ENCODE data around the gene WNT7A.

The WNT7A gene

DNA sequence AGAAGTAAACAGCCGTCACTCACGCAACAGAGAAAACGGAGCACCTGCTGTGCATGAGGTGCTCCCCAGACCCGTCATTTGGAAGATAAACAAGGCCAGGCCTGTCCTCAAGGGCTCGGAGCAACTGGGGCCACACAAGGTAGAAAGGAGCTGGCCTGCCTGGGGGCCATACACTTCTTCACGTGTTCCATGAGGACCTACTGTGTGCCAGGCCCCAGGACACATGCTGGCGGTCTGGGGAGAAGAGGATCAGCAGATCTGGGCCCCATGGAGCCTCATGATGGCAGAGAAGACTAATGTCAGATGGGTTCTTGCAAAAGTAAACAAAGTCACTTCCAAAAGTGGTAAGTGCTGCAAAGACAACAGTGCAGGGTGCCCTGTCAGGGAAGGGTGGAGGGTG lies 14.3 kb downstream of the WNT7A start:
- H3K4me3 ChIP-seq (replicated peaks; ENCODE audit: low read depth, low read length), result no peak overlapping the region
- TF ChIP-seq, protein P1, sequence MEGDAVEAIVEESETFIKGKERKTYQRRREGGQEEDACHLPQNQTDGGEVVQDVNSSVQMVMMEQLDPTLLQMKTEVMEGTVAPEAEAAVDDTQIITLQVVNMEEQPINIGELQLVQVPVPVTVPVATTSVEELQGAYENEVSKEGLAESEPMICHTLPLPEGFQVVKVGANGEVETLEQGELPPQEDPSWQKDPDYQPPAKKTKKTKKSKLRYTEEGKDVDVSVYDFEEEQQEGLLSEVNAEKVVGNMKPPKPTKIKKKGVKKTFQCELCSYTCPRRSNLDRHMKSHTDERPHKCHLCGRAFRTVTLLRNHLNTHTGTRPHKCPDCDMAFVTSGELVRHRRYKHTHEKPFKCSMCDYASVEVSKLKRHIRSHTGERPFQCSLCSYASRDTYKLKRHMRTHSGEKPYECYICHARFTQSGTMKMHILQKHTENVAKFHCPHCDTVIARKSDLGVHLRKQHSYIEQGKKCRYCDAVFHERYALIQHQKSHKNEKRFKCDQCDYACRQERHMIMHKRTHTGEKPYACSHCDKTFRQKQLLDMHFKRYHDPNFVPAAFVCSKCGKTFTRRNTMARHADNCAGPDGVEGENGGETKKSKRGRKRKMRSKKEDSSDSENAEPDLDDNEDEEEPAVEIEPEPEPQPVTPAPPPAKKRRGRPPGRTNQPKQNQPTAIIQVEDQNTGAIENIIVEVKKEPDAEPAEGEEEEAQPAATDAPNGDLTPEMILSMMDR (IDR thresholded peaks at IDR 0.05; ENCODE audit: low read length, missing control alignments), result no peak
- no peak for DNase-seq (ENCODE audit: low read depth)

DNA sequence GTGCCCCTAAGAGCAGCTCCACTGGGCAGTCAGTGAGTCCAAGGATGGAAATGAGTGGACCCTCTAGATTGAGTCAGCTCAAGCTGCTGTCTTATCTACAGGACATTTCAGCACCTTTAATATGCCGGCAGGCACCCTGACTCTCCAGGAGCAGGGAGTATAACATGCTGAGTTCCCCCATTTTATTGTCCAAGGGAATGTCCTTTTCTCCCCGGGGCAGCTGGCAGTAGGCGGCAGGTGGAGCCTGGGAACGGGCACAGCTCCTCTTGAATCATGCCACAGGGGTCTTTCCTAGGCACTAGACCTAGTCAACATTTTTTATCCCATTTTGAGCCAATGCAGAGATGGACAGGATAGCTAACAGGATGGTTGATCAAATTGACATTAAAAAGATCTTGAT lies 14.8 kb downstream of the WNT7A start:
- H3K4me3 ChIP-seq (replicated peaks; ENCODE audit: low read depth, low read length), result no peak overlapping the region
- no peak for DNase-seq (ENCODE audit: low read depth)
- TF ChIP-seq, protein P1 (IDR thresholded peaks at IDR 0.05; ENCODE audit: low read length, missing control alignments), result no peak

DNA sequence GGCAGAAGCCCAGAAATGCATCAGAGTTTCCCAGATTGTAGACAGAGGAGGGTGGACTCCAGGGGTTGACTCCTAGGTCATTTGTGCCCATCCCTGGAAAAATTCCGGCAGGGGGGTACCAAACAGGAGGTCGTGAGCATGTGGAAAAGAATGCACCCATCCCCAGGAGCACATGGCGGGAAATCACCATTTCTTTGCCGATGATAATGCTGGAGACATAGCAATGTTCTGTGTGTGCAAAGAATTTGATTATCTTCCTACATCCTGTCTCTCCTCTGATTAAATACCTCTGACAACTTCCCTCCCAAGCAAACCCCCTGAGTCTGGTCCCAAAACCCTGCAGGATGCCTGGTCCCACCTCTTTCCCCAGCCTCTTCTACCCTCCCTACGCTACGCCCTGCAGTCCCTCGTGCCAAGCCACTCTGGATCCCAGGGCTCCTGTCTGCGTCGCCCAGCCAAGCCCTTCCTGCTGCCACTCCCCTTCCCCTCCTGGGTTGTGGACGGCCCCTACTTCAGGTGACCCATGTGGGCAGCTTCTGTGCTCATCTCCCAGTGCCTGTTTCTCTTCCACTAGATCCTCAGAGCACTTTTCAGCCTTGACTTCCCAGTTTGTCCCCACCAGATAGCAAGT lies 15.8 kb downstream of the WNT7A start:
- no peak overlapping the region for H3K4me3 ChIP-seq (replicated peaks; ENCODE audit: low read depth, low read length)
- no peak for DNase-seq (ENCODE audit: low read depth)
- TF ChIP-seq, protein P1 (IDR thresholded peaks at IDR 0.05; ENCODE audit: low read length, missing control alignments), result no peak

DNA sequence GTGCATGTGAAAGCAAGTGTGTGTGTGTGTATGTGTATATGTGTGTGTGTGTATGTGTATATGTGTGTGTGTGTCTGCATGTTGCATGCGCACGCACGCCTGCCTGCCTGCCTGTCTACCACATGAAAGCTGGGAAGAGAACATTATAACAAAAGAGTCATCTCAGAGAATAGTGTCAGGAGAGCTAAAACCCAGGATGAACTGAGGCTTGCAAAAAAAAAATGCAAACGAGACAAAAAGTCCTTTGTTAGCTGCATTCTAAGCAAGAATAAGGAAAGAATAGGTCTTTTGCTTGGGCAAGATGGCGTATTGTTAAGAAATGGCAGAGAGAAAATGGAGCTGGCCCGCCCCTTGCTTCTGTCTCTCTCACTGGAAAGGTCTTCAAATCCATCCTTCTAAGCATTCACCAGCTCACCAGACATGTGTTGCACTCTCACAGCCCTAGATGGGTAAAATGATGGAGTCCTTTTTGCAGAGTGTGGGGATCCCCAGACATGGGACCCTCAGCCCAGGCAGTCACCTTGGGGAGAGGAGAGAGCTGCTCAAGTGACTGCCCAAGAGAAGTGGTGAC lies 16.4 kb downstream of the WNT7A start:
- H3K4me3 ChIP-seq (replicated peaks; ENCODE audit: low read depth, low read length), result no peak overlapping the region
- TF ChIP-seq, protein P1 (IDR thresholded peaks at IDR 0.05; ENCODE audit: low read length, missing control alignments), result no peak
- DNase-seq (ENCODE audit: low read depth), result no peak

DNA sequence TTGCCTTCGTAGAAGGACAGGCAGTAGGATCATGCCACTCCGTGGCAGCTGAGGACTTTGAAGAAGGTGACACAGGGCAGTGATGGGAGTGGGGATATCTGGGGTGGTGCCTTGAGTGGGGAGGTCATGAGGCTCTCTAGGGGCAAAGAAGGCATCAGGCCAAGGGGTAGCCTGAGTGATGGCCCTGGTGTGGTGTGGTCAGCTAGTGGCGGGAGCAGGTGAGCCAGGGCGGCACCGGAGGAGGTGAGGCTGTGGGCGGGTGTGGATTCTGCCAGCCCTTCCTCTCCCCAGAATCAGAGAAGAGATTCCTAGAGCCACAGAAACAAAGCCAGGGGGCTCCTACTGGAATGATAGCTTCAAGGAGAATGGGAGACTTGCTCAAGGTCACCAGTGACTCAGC lies 18.4 kb downstream of the WNT7A start:
- DNase-seq (ENCODE audit: low read depth), result no peak
- TF ChIP-seq, protein P1 (IDR thresholded peaks at IDR 0.05; ENCODE audit: low read length, missing control alignments), result no peak
- no peak overlapping the region for H3K4me3 ChIP-seq (replicated peaks; ENCODE audit: low read depth, low read length)

DNA sequence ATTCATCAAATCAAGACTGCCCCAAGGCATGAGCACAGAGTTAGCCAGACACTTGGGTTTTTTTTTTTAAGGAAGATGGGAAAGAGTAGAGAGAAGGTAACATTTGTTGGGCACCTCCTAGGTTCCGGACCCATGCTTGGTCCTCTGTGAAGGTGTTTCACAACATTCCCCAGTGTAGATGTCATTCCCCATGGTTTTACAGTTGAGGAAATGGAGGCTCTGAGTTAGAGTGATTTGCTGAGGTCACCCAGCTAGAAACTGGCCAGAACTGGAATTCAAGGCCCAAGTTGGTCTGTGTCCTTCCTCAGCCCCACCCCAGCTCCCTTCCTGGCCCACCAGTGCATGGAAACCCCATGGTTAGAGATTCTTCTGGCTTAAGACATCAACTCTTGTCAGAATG lies 19.9 kb downstream of the WNT7A start:
- H3K4me3 ChIP-seq (replicated peaks; ENCODE audit: low read depth, low read length), result no peak overlapping the region
- no peak for DNase-seq (ENCODE audit: low read depth)
- TF ChIP-seq, protein P1 (IDR thresholded peaks at IDR 0.05; ENCODE audit: low read length, missing control alignments), result no peak
